NCI-H446 (cell line): Measurements from ENCODE around the gene NID1.
"Not testable (repeated sequence)": the region's sequence is repeated elsewhere in the genome, so short reads cannot be mapped to it uniquely, and the experiment has no call there.

Experiments used
- DNase-seq, 2 experiments: peaks; one replicate each; lab custom pipeline; 2025; lab: John Stamatoyannopoulos, UW

Gene NID1

GRCh38 chr1:235996048-235996785, 68.7 kb downstream of the NID1 start:
- DNase-seq: no peak

- no peak for DNase-seq
Measured at GRCh38 chr1:235995511-235995910, 69.4 kb downstream of the NID1 start.

- DNase-seq: no peak
Measured at GRCh38 chr1:235993652-235994051, 71.2 kb downstream of the NID1 start.

GRCh38 chr1:235992868-235993267, 72.0 kb downstream of the NID1 start:
- no peak for DNase-seq

GRCh38 chr1:235992346-235992745, 72.5 kb downstream of the NID1 start:
- DNase-seq: no peak

- DNase-seq: no peak
Measured at GRCh38 chr1:235990330-235990795, 74.5 kb downstream of the NID1 start.

- DNase-seq: no peak
Measured at GRCh38 chr1:235989105-235989504, 75.8 kb downstream of the NID1 start.

GRCh38 chr1:235986869-235987268, 78.0 kb downstream of the NID1 start:
- no peak for DNase-seq

GRCh38 chr1:235984041-235984825, 80.7 kb downstream of the NID1 start:
- DNase-seq: no peak

- DNase-seq: no peak
Measured at GRCh38 chr1:235980976-235981375, 83.9 kb downstream of the NID1 start.

- DNase-seq: no peak
Measured at GRCh38 chr1:235979716-235980333, 85.1 kb downstream of the NID1 start.

- DNase-seq: no peak
Measured at GRCh38 chr1:235979176-235979575, 85.7 kb downstream of the NID1 start.

- no peak for DNase-seq
Measured at GRCh38 chr1:235976490-235976889, 88.4 kb downstream of the NID1 start.

- DNase-seq: no peak
Measured at GRCh38 chr1:235974616-235975015, 90.3 kb downstream of the NID1 start.

- DNase-seq: not testable (repeated sequence)
Measured at GRCh38 chr1:235972691-235973090, 92.2 kb downstream of the NID1 start.

- no peak for DNase-seq
Measured at GRCh38 chr1:235972311-235972689, 92.6 kb downstream of the NID1 start.

GRCh38 chr1:235971571-235972310, 93.1 kb downstream of the NID1 start:
- peak; percentile 91 to 95 for DNase-seq

- DNase-seq: no peak
Measured at GRCh38 chr1:235971020-235971419, 93.9 kb downstream of the NID1 start.

- no peak for DNase-seq
Measured at GRCh38 chr1:235968831-235969230, 96.1 kb downstream of the NID1 start.

- not testable (repeated sequence) for DNase-seq
Measured at GRCh38 chr1:235966134-235966533, 98.8 kb downstream of the NID1 start.

GRCh38 chr1:235960809-235961208, 104.1 kb downstream of the NID1 start:
- DNase-seq: no peak

- DNase-seq: no peak
Measured at GRCh38 chr1:235958021-235958420, 106.9 kb downstream of the NID1 start.
